Germinal center (tissue), 1 donor: ENCODE measurements around the gene SSB.
A peak's percentile ranks its signal among the peaks of the same experiment; 100 is the strongest.
"Not testable (repeated sequence)": the region's sequence is repeated elsewhere in the genome, so short reads cannot be mapped to it uniquely, and the experiment has no call there.

Experiments
- DNase-seq: peaks from one replicate; pipeline ENCODE4 v3.0.0; 2012; ENCODE audit warnings: mixed read lengths, low spot score

SSB gene

GRCh38 chr2:169798718-169799592 lies at the start of gene SSB:
TSS of gene SSB (plus strand) at chr2:169798871. CDS start at chr2:169800961, 2,090 bp downstream.
- peak; percentile 93 for DNase-seq

- no peak for DNase-seq
These were observed 45.9 kb upstream of the SSB start for GRCh38 chr2:169752752-169753151.

DNA sequence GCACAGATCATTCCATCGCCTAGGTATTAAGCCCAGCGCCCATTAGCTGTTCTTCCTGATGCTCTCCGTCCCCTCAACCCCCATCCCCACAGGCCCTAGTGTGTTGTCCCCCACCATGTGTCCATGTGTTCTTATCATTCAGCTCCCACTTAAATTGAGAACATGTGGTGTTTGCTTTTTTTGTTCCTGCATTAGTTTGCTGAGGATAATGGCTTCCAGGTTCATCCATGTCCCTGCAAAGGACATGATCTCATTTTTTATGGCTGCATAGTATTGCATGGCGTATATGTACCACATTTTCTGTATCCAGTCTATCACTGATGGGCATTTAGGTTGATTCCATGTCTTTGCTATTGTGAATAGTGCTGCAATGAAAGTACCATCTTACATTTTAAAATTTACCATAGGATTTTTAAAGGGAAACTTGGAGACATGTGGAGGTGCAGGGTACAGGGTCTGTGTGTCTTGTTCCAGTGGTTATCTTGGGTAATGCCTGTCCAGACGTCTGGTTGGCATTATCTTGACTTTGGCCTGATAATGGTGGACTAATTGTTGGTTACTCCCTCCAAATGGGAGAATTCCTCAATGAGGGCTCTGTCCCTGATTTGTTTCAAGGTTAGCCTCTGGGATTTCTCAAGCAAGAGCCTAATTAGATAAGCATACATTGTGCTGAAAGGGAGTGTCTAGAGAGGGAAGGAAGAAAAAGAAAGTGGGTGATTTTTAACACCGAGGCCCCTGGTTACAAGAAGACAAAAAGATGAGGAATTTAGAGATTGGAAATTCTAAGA lies 43.4 kb upstream of the SSB start:
- DNase-seq = no peak

- no peak for DNase-seq
These were observed 42.3 kb upstream of the SSB start for GRCh38 chr2:169756342-169756741.

DNA sequence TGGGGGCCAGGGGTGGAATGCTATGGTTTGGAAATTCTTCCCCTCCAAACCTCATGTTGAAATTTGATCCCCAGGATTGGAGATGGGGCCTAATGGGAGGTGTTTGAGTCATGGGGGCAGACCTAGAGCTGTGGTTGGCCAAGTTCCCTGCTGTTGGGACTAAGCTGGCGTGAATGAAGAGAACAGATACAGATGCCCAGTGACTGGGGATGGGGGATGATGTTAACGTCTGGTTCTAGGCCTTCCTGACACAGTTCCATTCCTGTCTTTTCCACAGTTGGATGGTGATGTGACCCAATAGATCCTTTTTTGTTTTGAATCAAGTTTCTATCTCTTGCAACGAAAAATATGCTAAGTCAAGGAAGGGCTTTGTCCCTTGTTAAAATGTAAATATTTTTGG lies 41.3 kb upstream of the SSB start:
- no peak for DNase-seq

- no peak for DNase-seq
These were observed 40.9 kb upstream of the SSB start for GRCh38 chr2:169757778-169758177.

GRCh38 chr2:169759987-169760386 lies 38.7 kb upstream of the SSB start:
- no peak for DNase-seq

DNA sequence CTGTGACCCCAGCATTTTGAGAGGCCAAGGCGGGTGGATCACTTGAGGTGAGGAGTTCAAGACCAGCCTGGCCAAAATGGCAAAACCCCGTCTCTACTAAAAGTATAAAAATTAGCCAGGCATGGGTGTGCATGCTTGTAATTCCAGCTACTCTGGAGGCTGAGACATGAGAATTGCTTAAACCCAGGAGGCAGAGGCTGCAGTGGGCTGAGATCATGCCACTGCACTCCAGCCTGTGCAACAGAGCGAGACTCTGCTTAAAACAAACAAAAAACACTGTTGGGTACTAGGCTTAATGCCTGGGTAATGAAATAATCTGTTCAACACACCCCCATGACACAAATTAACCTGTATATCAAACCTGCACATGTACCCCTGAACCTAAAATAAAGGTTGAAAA lies 37.9 kb upstream of the SSB start:
- DNase-seq = not testable (repeated sequence)

DNA sequence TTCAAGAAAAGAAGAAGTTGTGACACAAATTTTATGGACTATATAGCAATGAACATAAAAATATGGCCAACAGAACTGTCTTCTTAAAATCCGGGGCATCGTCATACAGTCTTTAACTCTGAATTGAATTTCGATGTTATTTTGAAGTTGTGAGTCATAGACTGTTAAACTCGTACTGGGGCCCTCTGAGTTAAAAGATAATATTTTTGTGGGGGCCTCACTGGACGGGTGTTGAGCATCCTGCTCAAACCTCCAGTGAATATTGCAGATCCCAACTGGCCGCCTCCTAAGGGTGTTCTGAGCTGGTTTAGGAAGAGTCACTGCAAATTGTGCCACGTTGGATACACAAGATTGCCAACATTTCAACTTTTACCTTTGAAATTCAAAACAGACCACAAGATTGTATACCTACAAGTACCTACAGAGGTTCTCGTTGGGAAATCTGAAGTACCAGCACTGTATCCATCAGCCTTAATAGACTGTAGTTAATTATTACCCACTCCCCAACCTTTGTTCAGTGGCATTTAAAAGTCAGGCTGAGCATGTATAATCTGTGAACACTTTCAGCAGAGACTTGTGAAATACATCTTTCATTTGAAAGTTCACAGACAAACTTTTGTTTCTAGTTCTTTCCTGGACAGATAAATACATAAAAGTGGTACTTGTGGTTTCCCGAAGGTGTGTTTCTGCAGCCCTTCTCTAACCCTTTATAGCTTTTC lies 37.3 kb upstream of the SSB start:
- no peak for DNase-seq

DNA sequence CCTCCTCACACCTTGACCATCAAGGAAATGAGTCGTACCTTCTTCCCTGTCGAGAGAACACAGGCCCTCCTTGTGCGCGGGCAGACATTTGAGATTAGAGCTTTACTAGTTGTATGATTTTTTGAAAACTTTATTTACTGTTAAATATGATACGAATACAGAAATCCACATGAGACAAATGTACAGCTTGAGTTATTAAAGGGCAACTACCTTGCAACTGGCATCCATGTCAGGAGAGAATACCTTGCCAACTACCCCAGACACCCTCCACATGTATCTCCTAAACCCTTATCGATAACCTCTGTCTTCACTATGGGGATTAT lies 36.7 kb upstream of the SSB start:
- no peak for DNase-seq

- DNase-seq = no peak
These were observed 33.1 kb upstream of the SSB start for GRCh38 chr2:169765523-169765922.

DNA sequence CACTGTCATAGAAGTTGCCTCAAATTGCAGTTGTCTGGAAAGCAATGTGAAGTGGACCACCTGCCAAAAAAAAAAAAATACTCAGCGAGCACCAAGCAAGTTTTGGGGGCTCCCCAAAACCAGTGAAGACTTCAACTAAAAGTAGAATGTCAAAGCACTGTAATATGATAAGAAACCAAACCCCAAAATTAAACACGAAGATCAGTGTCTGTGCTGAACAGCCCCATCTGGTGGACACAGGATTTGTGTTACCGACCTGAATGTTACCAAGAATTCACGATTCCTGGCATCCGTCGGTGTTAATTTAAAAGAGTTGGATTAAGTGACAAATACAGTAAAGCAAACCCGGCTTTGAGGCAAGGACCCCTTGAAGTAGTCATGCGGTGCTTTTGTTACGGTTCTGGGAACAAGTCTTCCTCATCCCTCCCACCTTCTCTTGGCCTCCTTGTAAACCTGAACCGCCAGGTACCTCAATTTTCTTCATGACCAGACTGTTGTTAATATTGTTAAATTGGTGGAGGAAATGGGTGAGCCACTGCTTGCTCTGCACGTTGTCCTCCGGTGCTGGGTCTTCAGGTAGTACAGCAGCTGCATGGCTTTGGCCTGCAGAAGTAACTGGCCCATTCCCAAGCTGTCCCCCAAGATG lies 31.3 kb upstream of the SSB start:
- peak; percentile 54 for DNase-seq

- DNase-seq = peak; percentile 38
These were observed 30.2 kb upstream of the SSB start for GRCh38 chr2:169768262-169768995.

DNA sequence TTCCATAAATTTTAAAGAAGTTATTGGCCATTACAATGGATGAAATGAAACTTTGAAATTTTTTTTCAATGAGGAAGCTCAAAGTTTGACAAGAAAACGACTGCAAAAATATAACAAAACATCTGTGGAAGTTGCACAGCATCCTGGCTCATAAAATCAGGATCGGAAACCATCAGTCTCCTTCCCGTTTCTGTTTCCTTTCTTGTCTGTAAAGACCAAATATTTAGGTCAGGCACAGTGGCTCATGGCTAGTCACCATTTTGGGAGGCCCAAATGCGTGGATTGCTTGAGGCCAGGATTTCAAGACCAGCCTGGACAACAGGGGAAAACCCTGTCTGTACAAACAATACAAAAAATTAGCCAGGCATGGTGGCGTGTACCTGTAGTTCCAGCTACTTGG lies 27.6 kb upstream of the SSB start:
- no peak for DNase-seq

DNA sequence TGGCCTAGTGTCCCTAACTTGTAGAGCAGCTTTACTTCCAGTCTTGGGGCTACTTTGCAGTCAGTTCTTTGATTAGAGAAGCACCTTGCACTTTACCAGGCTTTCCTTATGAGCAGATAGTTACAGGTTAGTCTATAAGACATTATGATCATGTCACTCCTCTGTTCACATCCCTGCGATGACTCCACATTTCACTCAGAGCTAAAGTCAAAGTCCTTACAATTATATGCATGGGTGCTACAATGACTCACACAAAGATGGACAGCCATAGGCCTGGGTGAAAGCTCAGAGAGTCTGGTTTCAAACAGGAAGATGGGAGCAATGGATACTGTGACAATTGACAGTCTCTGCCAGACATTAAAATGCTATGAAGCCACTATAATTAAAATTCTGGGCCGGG lies 27.1 kb upstream of the SSB start:
- no peak for DNase-seq

DNA sequence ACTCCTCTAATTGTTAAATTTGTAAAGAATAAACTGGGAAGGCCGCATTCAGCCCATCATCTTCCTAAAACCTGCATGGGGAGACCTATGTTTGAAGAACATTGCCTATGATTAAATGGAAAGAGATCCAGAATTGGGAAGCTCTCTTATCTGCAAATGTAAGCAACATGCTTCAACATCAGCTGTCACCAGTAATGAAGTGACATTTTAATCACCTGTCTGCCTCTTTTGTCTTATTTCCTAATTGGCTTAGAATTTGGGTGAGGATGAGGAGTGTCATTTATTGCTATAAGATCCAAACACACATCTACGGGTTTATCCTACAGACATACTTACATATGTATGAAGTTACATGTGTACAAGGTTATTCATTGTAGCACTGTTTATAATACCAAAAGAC lies 26.0 kb upstream of the SSB start:
- no peak for DNase-seq

DNA sequence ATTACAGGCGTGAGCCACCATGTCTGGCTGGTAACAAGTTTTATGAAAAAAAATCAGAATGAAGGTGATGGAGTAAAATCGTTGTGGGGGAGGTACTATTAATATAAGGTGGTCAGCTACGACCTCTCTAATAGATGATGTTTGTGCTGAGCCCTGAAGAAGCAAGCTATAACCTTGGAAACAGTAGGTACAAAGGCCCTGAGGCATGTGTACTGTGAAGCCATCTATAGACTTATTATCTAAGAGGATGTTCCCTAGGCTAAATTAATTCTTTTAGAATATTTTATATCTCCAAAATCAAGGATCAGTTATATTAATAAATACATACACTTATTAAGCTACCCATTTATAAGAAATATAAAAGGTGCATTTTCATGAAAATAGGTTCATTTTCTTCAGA lies 23.3 kb upstream of the SSB start:
- no peak for DNase-seq

- no peak for DNase-seq
These were observed 22.9 kb upstream of the SSB start for GRCh38 chr2:169775765-169776164.

- DNase-seq = no peak
These were observed 22.4 kb upstream of the SSB start for GRCh38 chr2:169776252-169776761.

GRCh38 chr2:169778446-169778845 lies 20.2 kb upstream of the SSB start:
- DNase-seq = no peak

DNA sequence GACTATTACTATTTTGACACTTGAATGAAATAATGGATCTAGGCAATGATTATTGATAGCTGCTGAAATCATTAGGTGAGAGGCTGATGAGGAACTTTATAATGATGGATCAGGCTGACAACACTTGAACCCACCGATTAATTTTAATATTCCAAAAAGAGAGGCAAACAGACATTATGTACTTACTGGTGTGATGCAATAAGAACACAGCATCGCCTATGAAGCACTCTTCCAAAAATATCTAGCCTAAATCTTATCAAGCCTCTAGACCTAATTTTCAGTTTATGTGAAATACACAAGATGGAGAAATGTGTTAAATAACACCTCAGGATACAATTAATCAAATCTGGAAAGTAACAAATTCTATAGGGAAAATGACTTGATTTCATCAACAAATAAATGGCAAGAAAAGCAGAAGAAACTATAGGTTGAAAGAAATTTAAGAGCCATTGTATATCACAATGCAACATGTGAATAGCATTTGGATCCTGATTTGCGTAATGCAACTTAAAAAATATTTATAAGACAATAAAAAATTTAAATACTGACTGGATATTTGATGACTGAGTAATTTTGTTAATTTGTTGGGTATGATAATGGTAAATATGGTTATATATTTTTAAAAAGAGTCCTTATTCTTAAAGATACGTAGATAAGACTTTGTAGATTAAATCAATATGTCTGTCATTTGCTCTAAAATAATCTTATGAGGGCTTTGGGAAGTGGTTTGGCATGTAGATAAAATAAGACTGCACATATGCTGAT lies 17.2 kb upstream of the SSB start:
- no peak for DNase-seq
